Measurements from ENCODE around the gene EFCAB13. TPM values are rescaled to one million over a fixed set of nuclear protein-coding genes. Genes with fewer than 3 reads are reported as not detected.
A peak's percentile ranks its signal among the peaks of the same experiment; 100 is the strongest.

The EFCAB13 gene
- polyA plus RNA-seq, 2 donors: 0.61 to 1.8 TPM

DNA sequence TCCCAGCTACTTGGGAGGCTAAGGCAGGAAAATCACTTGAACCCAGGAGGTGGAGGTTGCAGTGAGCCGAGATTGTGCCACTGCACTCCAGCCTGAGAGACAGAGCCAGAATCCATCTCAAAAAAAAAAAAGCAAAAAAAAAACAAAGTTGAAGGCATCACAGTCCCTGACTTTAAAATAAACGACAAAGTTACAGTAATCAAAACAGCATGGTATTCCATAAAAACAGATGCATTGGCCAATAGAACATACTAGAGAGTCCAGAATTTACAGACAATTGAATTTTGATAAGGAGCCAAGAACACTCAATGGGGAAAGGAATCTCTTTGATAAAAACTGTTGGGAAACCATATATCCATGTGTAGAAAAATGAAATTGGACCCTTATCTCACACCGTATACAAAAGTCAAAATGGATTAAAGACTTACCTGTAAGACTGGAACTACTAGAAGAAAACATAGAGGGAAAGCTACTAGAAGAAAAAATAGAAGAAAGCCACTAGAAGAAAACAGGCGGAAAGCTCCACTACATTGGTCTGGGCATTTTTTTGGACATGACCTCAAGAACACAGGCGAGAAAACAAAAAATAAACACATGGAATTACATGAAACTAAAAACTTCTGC lies 2.8 kb upstream of the EFCAB13 start:
- H3K36me3 ChIP-seq (ENCODE audit: control insufficient read depth in 2 of 2, insufficient read depth in 2 of 2, low read length in 1 of 2): no peaks in the 10 kb centered on the region
- H3K9me3 ChIP-seq (ENCODE audit: control insufficient read depth in 2 of 2, insufficient read depth in 1 of 2, low read depth in 1 of 2, low read length in 1 of 2): no peaks in the 10 kb centered on the region
- no peak overlapping the region for H3K4me3 ChIP-seq (ENCODE audit: low read depth in 1 of 2, low read length in 2 of 2)
- H3K4me1 ChIP-seq (ENCODE audit: control insufficient read depth in 2 of 2, insufficient read depth in 2 of 2, low read length in 1 of 2): no peaks in the 10 kb centered on the region
- H3K27me3 ChIP-seq (ENCODE audit: control insufficient read depth in 1 of 2, insufficient read depth in 2 of 2, low read length in 2 of 2): no peaks in the 10 kb centered on the region
- no peak overlapping the region for H3K27ac ChIP-seq (ENCODE audit: low read depth in 2 of 2, low read length in 1 of 2)
- 82 to 84% methylated on average over 5 of the region's 5 CpGs for WGBS, 2 donors

- peak overlapping the region; percentile 86 to 90 for H3K27ac ChIP-seq (ENCODE audit: low read depth in 2 of 2, low read length in 1 of 2)
- 14 to 19% methylated on average over 28 of the region's 28 CpGs for WGBS, 2 donors
Measured at GRCh38 chr17:47324224-47325020, 667 bp downstream of the EFCAB13 start.

GRCh38 chr17:47325176-47325575 lies 1.4 kb downstream of the EFCAB13 start:
- H3K27ac ChIP-seq (ENCODE audit: low read depth in 2 of 2, low read length in 1 of 2): no peak overlapping the region
- H3K4me1 ChIP-seq (ENCODE audit: control insufficient read depth in 2 of 2, insufficient read depth in 2 of 2, low read length in 1 of 2): no peaks in the 10 kb centered on the region
- no peak overlapping the region for H3K4me3 ChIP-seq (ENCODE audit: low read depth in 1 of 2, low read length in 2 of 2)
- WGBS, 2 donors: 92 to 100% methylated on average over 1 of the region's 1 CpG
- no peaks in the 10 kb centered on the region for H3K9me3 ChIP-seq (ENCODE audit: control insufficient read depth in 2 of 2, insufficient read depth in 1 of 2, low read depth in 1 of 2, low read length in 1 of 2)
- no peaks in the 10 kb centered on the region for H3K36me3 ChIP-seq (ENCODE audit: control insufficient read depth in 2 of 2, insufficient read depth in 2 of 2, low read length in 1 of 2)
- no peaks in the 10 kb centered on the region for H3K27me3 ChIP-seq (ENCODE audit: control insufficient read depth in 1 of 2, insufficient read depth in 2 of 2, low read length in 2 of 2)

More at GRCh38 chr17:47324224-47325020, 667 bp downstream of the EFCAB13 start:
- no peaks in the 10 kb centered on the region for H3K4me1 ChIP-seq (ENCODE audit: control insufficient read depth in 2 of 2, insufficient read depth in 2 of 2, low read length in 1 of 2)
- no peaks in the 10 kb centered on the region for H3K36me3 ChIP-seq (ENCODE audit: control insufficient read depth in 2 of 2, insufficient read depth in 2 of 2, low read length in 1 of 2)
- H3K9me3 ChIP-seq (ENCODE audit: control insufficient read depth in 2 of 2, insufficient read depth in 1 of 2, low read depth in 1 of 2, low read length in 1 of 2): no peaks in the 10 kb centered on the region
- H3K4me3 ChIP-seq (ENCODE audit: low read depth in 1 of 2, low read length in 2 of 2): peak overlapping the region; percentile 58 to 72
- H3K27me3 ChIP-seq (ENCODE audit: control insufficient read depth in 1 of 2, insufficient read depth in 2 of 2, low read length in 2 of 2): no peaks in the 10 kb centered on the region

GRCh38 chr17:47330548-47330947 lies 6.8 kb downstream of the EFCAB13 start:
- H3K27me3 ChIP-seq (ENCODE audit: control insufficient read depth in 1 of 2, insufficient read depth in 2 of 2, low read length in 2 of 2): no peaks in the 10 kb centered on the region
- 98 to 99% methylated on average over 2 of the region's 2 CpGs for WGBS, 2 donors
- no peaks in the 10 kb centered on the region for H3K36me3 ChIP-seq (ENCODE audit: control insufficient read depth in 2 of 2, insufficient read depth in 2 of 2, low read length in 1 of 2)
- H3K27ac ChIP-seq (ENCODE audit: low read depth in 2 of 2, low read length in 1 of 2): no peak overlapping the region
- no peaks in the 10 kb centered on the region for H3K9me3 ChIP-seq (ENCODE audit: control insufficient read depth in 2 of 2, insufficient read depth in 1 of 2, low read depth in 1 of 2, low read length in 1 of 2)
- H3K4me3 ChIP-seq (ENCODE audit: low read depth in 1 of 2, low read length in 2 of 2): no peak overlapping the region
- no peaks in the 10 kb centered on the region for H3K4me1 ChIP-seq (ENCODE audit: control insufficient read depth in 2 of 2, insufficient read depth in 2 of 2, low read length in 1 of 2)

GRCh38 chr17:47332287-47332686 lies 8.5 kb downstream of the EFCAB13 start:
- Histone ChIP-seq H3K27me3 (ENCODE audit: control insufficient read depth in 1 of 2, insufficient read depth in 2 of 2, low read length in 2 of 2) (no peaks in the 10 kb centered on the region), H3K4me1 (ENCODE audit: control insufficient read depth in 2 of 2, insufficient read depth in 2 of 2, low read length in 1 of 2) (no peaks in the 10 kb centered on the region), H3K27ac (ENCODE audit: low read depth in 2 of 2, low read length in 1 of 2) (no peak overlapping the region), H3K9me3 (ENCODE audit: control insufficient read depth in 2 of 2, insufficient read depth in 1 of 2, low read depth in 1 of 2, low read length in 1 of 2) (no peaks in the 10 kb centered on the region), H3K4me3 (ENCODE audit: low read depth in 1 of 2, low read length in 2 of 2) (no peak overlapping the region), H3K36me3 (ENCODE audit: control insufficient read depth in 2 of 2, insufficient read depth in 2 of 2, low read length in 1 of 2) (no peaks in the 10 kb centered on the region)

DNA sequence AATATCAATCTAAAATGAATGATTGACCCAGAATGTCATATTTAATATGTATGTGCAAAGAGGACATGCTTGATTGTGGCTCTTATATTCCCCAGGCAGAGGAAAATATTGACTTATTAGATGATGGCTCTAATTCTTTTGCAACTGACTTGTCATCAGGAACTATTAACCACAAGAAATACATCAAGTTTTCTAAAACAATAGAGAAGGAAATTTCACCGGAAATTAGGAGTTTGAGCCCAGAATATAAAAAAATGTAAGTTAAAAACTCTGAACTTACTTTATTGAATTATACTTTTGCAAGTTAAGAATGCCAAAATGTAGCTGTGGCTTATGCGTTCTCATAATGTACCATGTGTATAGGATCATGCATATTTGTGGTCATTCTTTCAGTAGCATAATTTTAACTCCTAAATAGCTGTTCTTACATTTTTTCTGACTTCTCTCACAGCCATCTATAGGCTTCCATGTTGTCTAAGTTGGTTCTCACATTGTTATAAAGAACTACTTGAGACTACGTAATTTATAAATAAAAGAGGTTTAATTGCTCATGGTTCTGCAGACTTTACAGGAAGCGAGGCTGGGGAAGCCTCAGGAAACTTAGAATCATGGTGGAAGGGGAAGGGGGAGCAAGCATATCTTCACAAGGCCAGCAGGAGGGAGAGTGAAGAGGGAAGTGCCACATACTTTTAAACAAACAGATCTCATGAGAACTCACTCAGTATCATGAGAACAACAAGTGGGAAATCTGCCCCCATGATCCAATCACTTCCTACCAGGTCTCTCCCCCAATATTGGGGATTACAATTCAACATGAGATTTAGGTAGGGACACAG lies 11.6 kb downstream of the EFCAB13 start:
- H3K4me3 ChIP-seq (ENCODE audit: low read depth in 1 of 2, low read length in 2 of 2): no peak overlapping the region
- WGBS, 2 donors: 85 to 90% methylated on average over 4 of the region's 4 CpGs
- H3K27ac ChIP-seq (ENCODE audit: low read depth in 2 of 2, low read length in 1 of 2): no peak overlapping the region
- H3K27me3 ChIP-seq (ENCODE audit: control insufficient read depth in 1 of 2, insufficient read depth in 2 of 2, low read length in 2 of 2): no peaks in the 10 kb centered on the region
- H3K36me3 ChIP-seq (ENCODE audit: control insufficient read depth in 2 of 2, insufficient read depth in 2 of 2, low read length in 1 of 2): no peaks in the 10 kb centered on the region
- no peaks in the 10 kb centered on the region for H3K4me1 ChIP-seq (ENCODE audit: control insufficient read depth in 2 of 2, insufficient read depth in 2 of 2, low read length in 1 of 2)
- H3K9me3 ChIP-seq (ENCODE audit: control insufficient read depth in 2 of 2, insufficient read depth in 1 of 2, low read depth in 1 of 2, low read length in 1 of 2): no peaks in the 10 kb centered on the region

- Histone ChIP-seq H3K36me3 (ENCODE audit: control insufficient read depth in 2 of 2, insufficient read depth in 2 of 2, low read length in 1 of 2) (no peaks in the 10 kb centered on the region), H3K27ac (ENCODE audit: low read depth in 2 of 2, low read length in 1 of 2) (no peak overlapping the region), H3K9me3 (ENCODE audit: control insufficient read depth in 2 of 2, insufficient read depth in 1 of 2, low read depth in 1 of 2, low read length in 1 of 2) (no peaks in the 10 kb centered on the region), H3K4me3 (ENCODE audit: low read depth in 1 of 2, low read length in 2 of 2) (no peak overlapping the region), H3K27me3 (ENCODE audit: control insufficient read depth in 1 of 2, insufficient read depth in 2 of 2, low read length in 2 of 2) (no peaks in the 10 kb centered on the region), H3K4me1 (ENCODE audit: control insufficient read depth in 2 of 2, insufficient read depth in 2 of 2, low read length in 1 of 2) (no peaks in the 10 kb centered on the region)
- 91 to 94% methylated on average over 3 of the region's 3 CpGs for WGBS, 2 donors
Measured at GRCh38 chr17:47338026-47338425, 14.3 kb downstream of the EFCAB13 start.

GRCh38 chr17:47352848-47353247 lies 29.1 kb downstream of the EFCAB13 start:
- no peaks in the 10 kb centered on the region for H3K9me3 ChIP-seq (ENCODE audit: control insufficient read depth in 2 of 2, insufficient read depth in 1 of 2, low read depth in 1 of 2, low read length in 1 of 2)
- H3K36me3 ChIP-seq (ENCODE audit: control insufficient read depth in 2 of 2, insufficient read depth in 2 of 2, low read length in 1 of 2): no peaks in the 10 kb centered on the region
- no peak overlapping the region for H3K27ac ChIP-seq (ENCODE audit: low read depth in 2 of 2, low read length in 1 of 2)
- H3K27me3 ChIP-seq (ENCODE audit: control insufficient read depth in 1 of 2, insufficient read depth in 2 of 2, low read length in 2 of 2): no peaks in the 10 kb centered on the region
- H3K4me3 ChIP-seq (ENCODE audit: low read depth in 1 of 2, low read length in 2 of 2): no peak overlapping the region
- 80 to 95% methylated on average over 1 of the region's 1 CpG for WGBS, 2 donors
- no peaks in the 10 kb centered on the region for H3K4me1 ChIP-seq (ENCODE audit: control insufficient read depth in 2 of 2, insufficient read depth in 2 of 2, low read length in 1 of 2)

GRCh38 chr17:47358652-47359051 lies 34.9 kb downstream of the EFCAB13 start:
- Histone ChIP-seq H3K9me3 (ENCODE audit: control insufficient read depth in 2 of 2, insufficient read depth in 1 of 2, low read depth in 1 of 2, low read length in 1 of 2) (no peaks in the 10 kb centered on the region), H3K36me3 (ENCODE audit: control insufficient read depth in 2 of 2, insufficient read depth in 2 of 2, low read length in 1 of 2) (no peaks in the 10 kb centered on the region), H3K27ac (ENCODE audit: low read depth in 2 of 2, low read length in 1 of 2) (no peak overlapping the region), H3K4me1 (ENCODE audit: control insufficient read depth in 2 of 2, insufficient read depth in 2 of 2, low read length in 1 of 2) (no peaks in the 10 kb centered on the region), H3K27me3 (ENCODE audit: control insufficient read depth in 1 of 2, insufficient read depth in 2 of 2, low read length in 2 of 2) (no peaks in the 10 kb centered on the region), H3K4me3 (ENCODE audit: low read depth in 1 of 2, low read length in 2 of 2) (no peak overlapping the region)
- WGBS, 2 donors: 74 to 95% methylated on average over 1 of the region's 1 CpG

Measured in esophagus (tissue), 2 donors.